ENCODE measurements around the gene ABCB6.

Gene ABCB6

GRCh38 chr2:219249203-219249980 is 30.6 kb upstream of the ABCB6 start:
- H3K27me3 Mint-ChIP-seq, result no peaks in the 10 kb centered on the region
- H3K27ac Mint-ChIP-seq, result peak overlapping the region; percentile 86
- H3K36me3 Mint-ChIP-seq, result peaks cover 16% of the 10 kb centered on the region
- H3K9me3 Mint-ChIP-seq, result no peaks in the 10 kb centered on the region
- H3K4me1 Mint-ChIP-seq, result peaks cover 75% of the 10 kb centered on the region
- H3K4me3 Mint-ChIP-seq, result peak overlapping the region; percentile 85

GRCh38 chr2:219248845-219249202 is 30.1 kb upstream of the ABCB6 start:
- Mint-ChIP-seq H3K9me3 (no peaks in the 10 kb centered on the region), H3K4me3 (peak overlapping the region; percentile 85), H3K27me3 (no peaks in the 10 kb centered on the region), H3K4me1 (peaks cover 79% of the 10 kb centered on the region), H3K27ac (peak overlapping the region; percentile 86), H3K36me3 (peaks cover 16% of the 10 kb centered on the region)

GRCh38 chr2:219247678-219248642 is 29.2 kb upstream of the ABCB6 start:
- Mint-ChIP-seq H3K9me3 (no peaks in the 10 kb centered on the region), H3K36me3 (peaks cover 16% of the 10 kb centered on the region), H3K27ac (peak overlapping the region; percentile 74), H3K4me3 (peak overlapping the region; percentile 68), H3K4me1 (peaks cover 82% of the 10 kb centered on the region), H3K27me3 (no peaks in the 10 kb centered on the region)

GRCh38 chr2:219246559-219246958 is 27.8 kb upstream of the ABCB6 start:
- peaks cover 74% of the 10 kb centered on the region for H3K4me1 Mint-ChIP-seq
- H3K27me3 Mint-ChIP-seq, result no peaks in the 10 kb centered on the region
- H3K36me3 Mint-ChIP-seq, result peaks cover 14% of the 10 kb centered on the region
- peak overlapping the region; percentile 98 for H3K4me3 Mint-ChIP-seq
- H3K9me3 Mint-ChIP-seq, result no peaks in the 10 kb centered on the region
- H3K27ac Mint-ChIP-seq, result peak overlapping the region; percentile 97

DNA sequence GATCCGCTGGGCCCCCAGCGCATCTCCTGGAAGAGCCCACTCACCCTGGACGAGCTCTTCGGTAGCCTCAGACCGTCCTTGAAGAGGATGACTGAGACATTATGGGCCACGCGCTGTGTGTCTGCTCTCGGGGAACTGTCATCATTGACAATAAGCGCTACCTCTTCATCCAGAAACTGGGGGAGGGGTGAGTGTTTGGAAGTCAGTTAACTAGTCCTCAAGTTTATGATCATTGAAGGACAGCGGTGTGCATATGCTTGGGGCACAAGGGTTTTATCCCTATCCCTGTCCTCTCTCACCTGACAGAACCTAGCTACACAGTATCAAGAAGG is 27.1 kb upstream of the ABCB6 start:
- Mint-ChIP-seq H3K27ac (peak overlapping the region; percentile 97), H3K4me3 (peak overlapping the region; percentile 98), H3K4me1 (peaks cover 70% of the 10 kb centered on the region), H3K9me3 (no peaks in the 10 kb centered on the region), H3K36me3 (peaks cover 11% of the 10 kb centered on the region), H3K27me3 (no peaks in the 10 kb centered on the region)

GRCh38 chr2:219245148-219245898 is 26.6 kb upstream of the ABCB6 start, which contains the start of the genes GLB1L and STK16:
Gene GLB1L, minus strand, starts transcription at chr2:219245444. Its CDS starts 1,871 bp downstream, at chr2:219243573.
Gene STK16, plus strand, starts transcription at chr2:219245479. Its CDS starts 521 bp downstream, at chr2:219246000.
- Mint-ChIP-seq H3K4me1 (peaks cover 65% of the 10 kb centered on the region), H3K36me3 (peaks cover 7% of the 10 kb centered on the region), H3K4me3 (peak within 1 kb of the TSS; percentile 98), H3K27me3 (no peaks in the 10 kb centered on the region), H3K27ac (peak within 1 kb of the TSS; percentile 97), H3K9me3 (no peaks in the 10 kb centered on the region)

DNA sequence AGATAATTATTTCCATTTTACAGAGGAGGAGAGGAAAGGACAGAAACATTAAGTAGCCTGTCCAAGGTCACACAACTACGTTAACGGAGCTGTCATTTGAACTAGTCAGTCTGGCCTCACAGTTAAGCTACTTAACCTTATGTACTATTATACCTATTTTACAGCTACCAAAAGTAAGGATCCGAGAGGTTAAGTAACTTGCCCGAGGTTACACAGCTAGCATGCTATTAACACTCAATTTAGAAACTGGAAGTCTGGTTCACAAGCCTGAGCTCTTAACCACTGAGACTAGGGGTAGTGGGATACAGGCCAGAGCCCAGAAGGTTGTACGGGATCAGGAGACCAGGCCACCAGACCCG is 26.0 kb upstream of the ABCB6 start:
- Mint-ChIP-seq H3K4me3 (peak overlapping the region; percentile 98), H3K27me3 (no peaks in the 10 kb centered on the region), H3K9me3 (no peaks in the 10 kb centered on the region), H3K27ac (peak overlapping the region; percentile 97), H3K4me1 (peaks cover 59% of the 10 kb centered on the region), H3K36me3 (peaks cover 4% of the 10 kb centered on the region)

DNA sequence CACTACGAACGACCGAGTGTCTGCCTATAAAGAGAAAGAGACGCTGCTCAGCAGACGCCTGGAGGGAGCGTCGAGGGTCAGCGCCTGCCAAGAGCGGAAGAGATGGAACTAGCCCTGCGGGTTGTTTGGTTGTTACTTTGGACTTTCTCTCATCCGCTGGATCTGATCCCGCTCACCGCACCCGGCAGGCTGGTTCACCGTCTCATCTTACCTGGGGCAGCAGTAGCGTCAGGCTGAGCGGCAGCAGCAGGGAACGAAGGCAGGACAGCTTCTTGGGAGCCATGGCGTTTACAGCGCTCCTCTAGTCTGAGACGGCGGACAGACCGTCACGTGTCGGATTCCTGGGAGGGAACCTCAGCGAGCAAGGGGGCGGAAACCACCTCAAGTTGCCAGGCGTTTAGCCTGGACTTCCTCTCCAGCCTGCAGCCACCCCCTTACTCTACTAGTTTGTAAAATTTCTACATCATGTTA is 24.6 kb upstream of the ABCB6 start:
- peaks cover 45% of the 10 kb centered on the region for H3K4me1 Mint-ChIP-seq
- H3K27ac Mint-ChIP-seq, result no peak overlapping the region
- H3K4me3 Mint-ChIP-seq, result peak overlapping the region; percentile 55
- H3K27me3 Mint-ChIP-seq, result no peaks in the 10 kb centered on the region
- H3K36me3 Mint-ChIP-seq, result no peaks in the 10 kb centered on the region
- H3K9me3 Mint-ChIP-seq, result no peaks in the 10 kb centered on the region

- Mint-ChIP-seq H3K4me1 (peaks cover 40% of the 10 kb centered on the region), H3K27me3 (no peaks in the 10 kb centered on the region), H3K4me3 (no peak overlapping the region), H3K27ac (no peak overlapping the region), H3K9me3 (no peaks in the 10 kb centered on the region), H3K36me3 (peaks cover 20% of the 10 kb centered on the region)
Observed at GRCh38 chr2:219234331-219234730, 15.6 kb upstream of the ABCB6 start.

DNA sequence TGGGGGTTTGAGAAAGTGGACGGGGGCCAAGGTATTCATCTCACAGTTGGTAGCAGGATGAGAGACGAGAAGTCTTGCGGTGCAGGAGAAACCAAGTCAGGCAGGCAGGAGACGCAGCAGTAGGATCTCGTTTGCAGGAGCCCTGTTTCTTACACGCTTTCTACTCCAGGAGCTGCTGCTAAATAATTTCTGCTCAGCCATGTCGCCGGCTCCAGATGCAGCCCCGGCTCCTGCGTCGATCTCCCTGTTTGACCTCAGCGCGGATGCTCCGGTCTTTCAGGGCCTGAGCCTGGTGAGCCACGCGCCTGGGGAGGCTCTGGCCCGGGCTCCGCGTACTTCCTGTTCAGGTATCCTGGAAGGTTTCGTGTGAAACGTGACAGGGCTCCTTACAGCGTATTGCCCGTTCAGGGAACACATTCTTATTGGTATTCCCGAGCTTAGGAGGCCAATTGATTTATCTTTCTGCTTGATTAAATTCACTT is 11.3 kb upstream of the ABCB6 start:
- Mint-ChIP-seq H3K4me3 (peak overlapping the region; percentile 100), H3K27ac (peak overlapping the region; percentile 100), H3K27me3 (no peaks in the 10 kb centered on the region), H3K9me3 (no peaks in the 10 kb centered on the region), H3K36me3 (peaks cover 16% of the 10 kb centered on the region), H3K4me1 (peaks cover 63% of the 10 kb centered on the region)

- H3K27me3 Mint-ChIP-seq, result no peaks in the 10 kb centered on the region
- H3K27ac Mint-ChIP-seq, result peak within 1 kb of the TSS; percentile 100
- H3K36me3 Mint-ChIP-seq, result peaks cover 18% of the 10 kb centered on the region
- H3K4me1 Mint-ChIP-seq, result peaks cover 60% of the 10 kb centered on the region
- H3K9me3 Mint-ChIP-seq, result no peaks in the 10 kb centered on the region
- peak within 1 kb of the TSS; percentile 100 for H3K4me3 Mint-ChIP-seq
Observed at GRCh38 chr2:219229305-219230058, 10.7 kb upstream of the ABCB6 start, which contains the start of the genes ANKZF1 and ATG9A. Gene ANKZF1, plus strand, starts transcription at chr2:219229806. Its CDS starts 452 bp downstream, at chr2:219230258. Gene ATG9A, minus strand, starts transcription at chr2:219229636. Its CDS starts 1,612 bp downstream, at chr2:219228024.

- Mint-ChIP-seq H3K36me3 (peaks cover 14% of the 10 kb centered on the region), H3K4me1 (peaks cover 57% of the 10 kb centered on the region), H3K27me3 (no peaks in the 10 kb centered on the region), H3K9me3 (no peaks in the 10 kb centered on the region), H3K4me3 (peak overlapping the region; percentile 84), H3K27ac (no peak overlapping the region)
Observed at GRCh38 chr2:219228911-219229304, 10.2 kb upstream of the ABCB6 start.

GRCh38 chr2:219228041-219228910 is 9.5 kb upstream of the ABCB6 start:
- H3K27ac Mint-ChIP-seq, result no peak overlapping the region
- peak overlapping the region; percentile 84 for H3K4me3 Mint-ChIP-seq
- H3K4me1 Mint-ChIP-seq, result peaks cover 51% of the 10 kb centered on the region
- peaks cover 12% of the 10 kb centered on the region for H3K36me3 Mint-ChIP-seq
- no peaks in the 10 kb centered on the region for H3K9me3 Mint-ChIP-seq
- no peaks in the 10 kb centered on the region for H3K27me3 Mint-ChIP-seq

DNA sequence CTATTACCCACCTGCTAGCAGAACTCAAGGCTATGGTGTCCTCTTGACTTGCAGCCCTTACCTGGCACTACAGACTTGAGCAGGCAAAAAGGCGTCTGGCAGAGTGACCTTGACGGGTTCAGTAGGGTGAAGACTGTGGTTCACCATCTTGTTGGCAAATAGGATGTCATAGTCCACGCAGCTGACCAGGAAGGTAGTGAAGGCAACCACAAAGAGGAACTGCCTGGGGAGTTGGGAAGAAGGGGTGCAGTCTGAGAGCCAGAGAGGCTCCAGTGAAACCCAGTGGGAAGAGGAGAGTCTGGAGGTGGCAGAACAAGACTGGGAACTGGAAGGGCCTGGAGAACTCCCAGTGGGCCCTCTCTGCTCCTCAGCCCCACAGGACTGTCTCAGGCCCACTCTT is 6.6 kb upstream of the ABCB6 start:
- Mint-ChIP-seq H3K27ac (no peak overlapping the region), H3K36me3 (peaks cover 13% of the 10 kb centered on the region), H3K9me3 (no peaks in the 10 kb centered on the region), H3K4me1 (peaks cover 28% of the 10 kb centered on the region), H3K27me3 (no peaks in the 10 kb centered on the region), H3K4me3 (no peak overlapping the region)

All from activated naive CD4-positive, alpha-beta T cell treated with anti-CD3 and anti-CD28 coated beads, Interleukin-2, amount 50 U/mL, for 24 hours (primary cell).